Measurements from ENCODE around the gene SETD5. TPM values are rescaled to one million over a fixed set of nuclear protein-coding genes. Genes with fewer than 3 reads are reported as not detected.

Gene SETD5
- total RNA-seq, 1 donor from 2014 or later: 123 TPM

GRCh38 chr3:9525078-9525477, 127.7 kb downstream of the SETD5 start:
- Mint-ChIP-seq H3K4me1 (ENCODE audit: low read depth) (no peaks in the 10 kb centered on the region), H3K4me3 (ENCODE audit: unreplicated experiment) (no peak overlapping the region), H3K27me3 (ENCODE audit: low read depth) (peaks cover 37% of the 10 kb centered on the region), H3K27ac (ENCODE audit: unreplicated experiment) (no peak overlapping the region), H3K9me3 (ENCODE audit: low read depth) (peaks cover 9% of the 10 kb centered on the region), H3K36me3 (ENCODE audit: low read depth) (no peaks in the 10 kb centered on the region)
- TF ChIP-seq CTCF (IDR thresholded peaks at IDR 0.05): no peak
- no peak for DNase-seq (ENCODE audit: low spot score)

Other genes starting within 250 kb of the SETD5 start
- 0.99 to 3.0 TPM (median 2.5 TPM) in 3 replicates for gene SRGAP3, start 148.0 kb upstream of the SETD5 start, total RNA-seq
- gene THUMPD3, start 34.6 kb upstream of the SETD5 start, total RNA-seq: 41.7 to 49.8 TPM (median 43.9 TPM) in 3 replicates
- gene LHFPL4, start 156.2 kb downstream of the SETD5 start, total RNA-seq: not detected in 3 replicates

All from chondrocyte (in vitro differentiated cells).